Measurements from ENCODE around the gene PDIA4.

PDIA4 gene

DNA sequence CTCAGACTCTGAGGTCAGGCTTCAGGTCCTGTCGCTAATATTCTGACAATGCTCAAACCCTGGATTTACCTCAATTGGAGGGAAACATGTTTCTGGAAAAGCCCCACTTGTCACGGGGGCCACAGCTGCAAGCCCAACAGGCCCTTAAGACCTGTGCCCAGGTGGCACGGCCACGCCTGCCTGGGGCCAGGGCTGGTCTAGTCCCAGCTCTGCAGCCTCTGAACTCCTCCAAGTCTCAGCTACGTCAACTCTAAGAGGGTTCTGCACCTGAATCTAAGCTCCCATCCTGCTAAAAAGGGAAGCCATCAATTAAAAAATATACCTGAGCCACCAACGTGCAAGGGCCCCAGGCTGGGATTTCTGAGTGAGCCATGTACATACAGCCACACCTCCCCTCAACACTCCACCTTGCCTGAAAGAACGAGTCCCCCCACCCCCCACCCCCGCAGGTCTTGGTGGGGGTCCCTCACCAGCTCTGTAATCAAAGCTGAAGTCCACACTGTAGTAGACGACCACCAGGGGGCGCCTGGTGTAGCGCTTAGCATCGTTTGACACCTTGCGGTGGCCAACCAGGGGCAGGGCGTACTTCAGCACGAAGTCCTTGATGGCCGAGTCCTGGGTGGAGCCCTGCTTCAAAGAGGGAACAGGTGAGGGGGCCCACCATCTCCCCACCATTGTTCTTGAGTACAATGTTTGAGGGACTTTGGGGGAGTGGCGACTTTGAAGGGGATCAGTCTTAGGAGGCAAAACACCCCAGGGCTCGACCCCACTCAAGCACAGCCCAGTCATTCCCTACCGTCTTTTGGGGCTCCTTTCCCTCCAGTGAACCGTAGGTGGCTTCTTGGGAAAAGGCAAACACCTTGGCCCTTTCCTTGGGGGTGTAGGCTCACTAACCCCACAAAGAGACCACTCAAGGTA is 22.6 kb downstream of the PDIA4 start:
- Histone ChIP-seq H3K9me3 (ENCODE audit: low read length) (no peaks in the 10 kb centered on the region), H3K4me1 (ENCODE audit: insufficient read depth, low read length) (no peaks in the 10 kb centered on the region), H3K36me3 (ENCODE audit: insufficient read depth, low read length) (peaks cover 79% of the 10 kb centered on the region), H2AFZ (ENCODE audit: low read depth, low read length) (no peak overlapping the region), H3K27me3 (ENCODE audit: insufficient read depth, low read length) (no peaks in the 10 kb centered on the region), H3K4me3 (ENCODE audit: low read length) (no peak overlapping the region)

DNA sequence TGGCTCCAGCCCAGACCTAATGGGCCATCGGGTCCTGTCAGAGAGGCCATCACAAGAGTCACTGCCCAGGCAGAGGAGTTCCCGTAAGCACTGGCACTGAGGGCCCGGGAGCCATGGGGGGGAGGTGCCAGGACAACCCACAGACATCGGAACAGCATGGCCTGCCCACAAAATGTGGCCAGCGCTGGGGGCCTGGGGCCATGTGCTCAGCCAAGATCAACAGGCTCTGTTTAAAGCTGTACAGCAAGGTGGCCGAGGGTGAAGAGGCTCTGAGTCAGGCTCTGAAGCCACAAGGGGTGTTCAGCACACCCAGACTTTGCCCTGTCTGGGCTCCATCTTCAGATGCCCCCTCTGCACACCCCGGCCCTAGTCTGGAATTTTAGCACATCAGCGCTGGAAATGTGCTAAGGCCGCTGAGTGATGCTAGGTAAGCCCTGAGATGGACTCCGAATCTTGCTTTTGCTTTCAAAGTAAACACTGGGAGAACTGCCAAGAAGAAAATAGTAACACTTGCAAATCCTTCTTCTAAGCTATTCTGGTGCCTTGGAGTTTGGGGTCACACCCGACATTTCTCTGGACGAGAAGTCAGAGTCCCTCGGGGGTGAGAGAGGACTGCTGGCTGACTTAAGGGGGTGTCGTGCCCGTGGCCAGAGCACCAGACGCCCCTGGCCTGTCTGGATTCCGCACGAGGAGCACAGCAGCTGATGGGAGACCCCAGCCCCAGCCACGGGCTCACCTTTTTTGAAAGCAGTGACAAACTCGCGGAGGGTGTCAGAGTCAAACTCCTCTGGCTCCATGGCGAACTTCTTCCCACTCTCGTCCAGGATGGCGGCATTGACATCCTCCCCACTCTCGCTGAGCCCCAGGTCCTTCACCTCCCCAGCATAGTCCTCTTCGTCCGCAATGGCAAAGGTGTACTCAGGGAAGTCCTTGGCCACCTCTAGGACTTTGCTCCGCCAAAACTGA is 23.6 kb downstream of the PDIA4 start:
- H3K27me3 ChIP-seq (ENCODE audit: insufficient read depth, low read length), result no peaks in the 10 kb centered on the region
- no peaks in the 10 kb centered on the region for H3K4me1 ChIP-seq (ENCODE audit: insufficient read depth, low read length)
- H3K4me3 ChIP-seq (ENCODE audit: low read length), result no peak overlapping the region
- H3K9me3 ChIP-seq (ENCODE audit: low read length), result no peaks in the 10 kb centered on the region
- H2AFZ ChIP-seq (ENCODE audit: low read depth, low read length), result no peak overlapping the region
- H3K36me3 ChIP-seq (ENCODE audit: insufficient read depth, low read length), result peaks cover 70% of the 10 kb centered on the region

DNA sequence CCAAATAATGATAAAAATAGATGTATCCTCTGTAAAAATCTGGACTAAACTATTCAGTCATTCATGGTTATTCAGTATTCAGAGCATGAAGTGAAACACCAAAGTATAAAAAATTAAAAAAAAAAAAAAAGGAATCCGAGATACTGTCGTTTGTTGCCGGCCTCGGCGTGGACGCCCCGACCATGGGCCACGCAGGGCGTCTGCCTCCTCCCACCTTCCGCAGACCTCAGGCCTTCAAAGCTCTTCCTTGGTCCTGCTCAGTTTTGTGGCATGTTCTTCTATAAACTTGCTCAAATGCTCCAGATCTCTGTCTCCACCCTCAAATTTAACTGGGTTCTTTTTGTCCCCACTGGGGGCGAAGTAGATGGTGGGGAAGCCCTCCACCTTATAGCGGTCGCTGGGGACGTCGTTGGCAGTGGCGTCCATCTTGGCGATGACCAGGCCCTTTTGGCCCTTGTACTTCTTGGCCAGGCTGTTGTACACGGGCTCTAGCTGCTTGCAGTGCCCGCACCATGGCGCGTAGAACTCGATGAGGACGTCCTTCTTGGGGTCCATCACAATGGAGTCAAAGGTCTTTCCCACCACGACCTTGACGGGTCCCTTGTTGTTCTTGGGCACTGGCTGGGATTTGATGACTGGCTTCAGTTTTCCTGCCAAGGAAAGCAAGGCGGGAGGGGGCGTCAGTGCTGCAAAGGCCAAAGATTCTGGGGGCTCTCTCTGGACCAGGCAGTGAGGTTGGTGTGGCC is 24.6 kb downstream of the PDIA4 start:
- Histone ChIP-seq H3K4me3 (ENCODE audit: low read length) (no peak overlapping the region), H3K36me3 (ENCODE audit: insufficient read depth, low read length) (peaks cover 62% of the 10 kb centered on the region)

DNA sequence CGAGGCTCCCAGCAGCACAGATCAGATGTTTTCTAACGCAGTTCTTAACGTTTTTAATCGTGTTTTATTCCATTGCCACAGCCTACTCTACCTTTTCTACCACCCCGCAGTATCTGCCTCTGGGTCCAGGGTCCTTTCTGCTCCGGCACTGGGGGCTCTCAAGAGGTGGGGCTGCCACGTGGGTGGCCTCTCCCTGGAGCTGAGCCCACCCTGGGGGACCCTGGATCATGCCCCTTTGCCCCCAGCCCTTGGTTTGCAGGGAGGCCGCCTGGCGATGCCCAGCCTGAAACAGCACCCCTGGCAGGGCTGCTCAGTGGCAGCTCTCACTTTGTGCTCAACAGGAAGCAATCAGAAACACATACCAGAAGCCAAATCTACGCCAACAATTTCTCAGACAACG is 25.3 kb downstream of the PDIA4 start:
- H3K36me3 ChIP-seq (ENCODE audit: insufficient read depth, low read length), result peaks cover 55% of the 10 kb centered on the region
- H3K4me3 ChIP-seq (ENCODE audit: low read length), result no peak overlapping the region

More for the DNA sequence above, 24.6 kb downstream of the PDIA4 start:
- H3K9me3 ChIP-seq (ENCODE audit: low read length), result no peaks in the 10 kb centered on the region
- H3K27me3 ChIP-seq (ENCODE audit: insufficient read depth, low read length), result no peaks in the 10 kb centered on the region
- no peaks in the 10 kb centered on the region for H3K4me1 ChIP-seq (ENCODE audit: insufficient read depth, low read length)
- H2AFZ ChIP-seq (ENCODE audit: low read depth, low read length), result no peak overlapping the region

DNA sequence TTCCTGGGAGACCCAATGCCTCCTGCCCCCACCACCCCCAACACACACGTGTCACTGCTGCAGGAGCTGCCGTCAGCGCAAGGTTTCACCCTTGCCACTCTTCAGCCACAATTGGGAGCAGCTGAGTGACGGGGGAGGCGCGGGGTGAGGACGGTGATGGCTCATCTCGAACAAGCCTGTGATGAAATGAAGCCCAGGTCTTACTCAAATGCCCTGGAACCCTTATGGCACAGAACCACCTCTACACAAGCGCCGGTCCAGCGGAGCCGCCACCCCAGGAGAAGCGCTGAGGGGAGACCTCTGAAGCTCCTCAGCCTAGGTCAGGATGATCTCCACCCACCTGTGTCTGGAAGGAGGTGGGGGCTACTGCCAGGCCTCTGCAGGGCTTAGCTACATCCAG is 25.7 kb downstream of the PDIA4 start:
- Histone ChIP-seq H3K27me3 (ENCODE audit: insufficient read depth, low read length) (no peaks in the 10 kb centered on the region), H3K4me1 (ENCODE audit: insufficient read depth, low read length) (no peaks in the 10 kb centered on the region), H2AFZ (ENCODE audit: low read depth, low read length) (no peak overlapping the region), H3K4me3 (ENCODE audit: low read length) (no peak overlapping the region), H3K9me3 (ENCODE audit: low read length) (no peaks in the 10 kb centered on the region), H3K36me3 (ENCODE audit: insufficient read depth, low read length) (peaks cover 50% of the 10 kb centered on the region)

More for the DNA sequence above, 25.3 kb downstream of the PDIA4 start:
- Histone ChIP-seq H3K9me3 (ENCODE audit: low read length) (no peaks in the 10 kb centered on the region), H3K4me1 (ENCODE audit: insufficient read depth, low read length) (no peaks in the 10 kb centered on the region), H3K27me3 (ENCODE audit: insufficient read depth, low read length) (no peaks in the 10 kb centered on the region), H2AFZ (ENCODE audit: low read depth, low read length) (no peak overlapping the region)

DNA sequence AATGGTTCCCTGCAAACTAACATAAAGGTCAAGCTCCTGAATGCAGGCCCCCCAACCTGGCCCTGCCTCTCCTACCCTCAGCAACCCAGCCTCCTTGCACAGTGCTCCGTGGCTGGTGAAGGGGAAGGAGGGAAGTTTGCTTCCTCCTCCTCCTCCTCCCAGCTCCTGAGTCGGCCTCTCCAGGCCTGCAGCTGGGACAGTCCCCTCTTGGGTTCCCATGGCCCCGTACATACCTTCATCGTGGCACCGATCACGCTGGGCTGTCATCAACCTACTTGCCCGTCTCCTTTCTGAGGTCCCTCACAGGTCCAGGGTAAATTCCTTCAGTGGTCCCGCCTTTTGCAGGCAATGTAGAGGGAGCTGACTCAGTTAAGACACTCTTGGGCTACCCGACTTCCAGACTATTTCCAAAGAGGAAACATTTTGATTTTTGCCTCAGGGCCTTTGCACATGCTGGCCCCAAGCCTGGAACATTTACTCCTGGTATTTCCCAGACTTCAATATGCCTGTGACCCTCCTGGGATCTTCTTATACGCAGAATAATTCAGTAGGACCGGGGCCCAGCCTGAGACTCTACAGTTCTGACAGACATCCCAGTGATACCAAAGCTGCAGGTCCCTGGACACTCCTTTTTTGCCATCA is 26.8 kb downstream of the PDIA4 start:
- Histone ChIP-seq H3K36me3 (ENCODE audit: insufficient read depth, low read length) (peaks cover 40% of the 10 kb centered on the region), H2AFZ (ENCODE audit: low read depth, low read length) (no peak overlapping the region), H3K9me3 (ENCODE audit: low read length) (no peaks in the 10 kb centered on the region), H3K4me3 (ENCODE audit: low read length) (no peak overlapping the region), H3K4me1 (ENCODE audit: insufficient read depth, low read length) (no peaks in the 10 kb centered on the region), H3K27me3 (ENCODE audit: insufficient read depth, low read length) (no peaks in the 10 kb centered on the region)

DNA sequence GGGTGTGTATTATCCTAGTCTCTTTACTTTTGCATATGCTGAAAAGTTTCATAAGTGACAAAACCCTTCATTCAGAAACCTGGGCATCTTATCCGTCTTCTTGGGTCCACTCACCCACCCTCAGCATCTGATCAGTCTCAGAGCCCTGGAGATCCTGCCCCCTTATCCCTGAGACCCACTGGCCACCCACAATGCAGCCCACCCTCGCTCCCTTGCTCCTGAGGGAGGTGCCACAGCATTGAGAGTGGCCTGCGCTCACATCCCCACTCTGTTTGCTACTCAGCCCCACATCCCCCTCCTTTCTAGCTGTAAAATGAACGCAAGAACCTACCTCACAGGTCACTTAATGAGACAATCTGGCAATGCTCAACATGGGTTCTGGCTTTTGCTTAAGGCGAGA is 27.3 kb downstream of the PDIA4 start:
- H3K27me3 ChIP-seq (ENCODE audit: insufficient read depth, low read length), result no peaks in the 10 kb centered on the region
- no peaks in the 10 kb centered on the region for H3K4me1 ChIP-seq (ENCODE audit: insufficient read depth, low read length)
- peaks cover 34% of the 10 kb centered on the region for H3K36me3 ChIP-seq (ENCODE audit: insufficient read depth, low read length)
- no peaks in the 10 kb centered on the region for H3K9me3 ChIP-seq (ENCODE audit: low read length)
- no peak overlapping the region for H2AFZ ChIP-seq (ENCODE audit: low read depth, low read length)
- no peak overlapping the region for H3K4me3 ChIP-seq (ENCODE audit: low read length)

DNA sequence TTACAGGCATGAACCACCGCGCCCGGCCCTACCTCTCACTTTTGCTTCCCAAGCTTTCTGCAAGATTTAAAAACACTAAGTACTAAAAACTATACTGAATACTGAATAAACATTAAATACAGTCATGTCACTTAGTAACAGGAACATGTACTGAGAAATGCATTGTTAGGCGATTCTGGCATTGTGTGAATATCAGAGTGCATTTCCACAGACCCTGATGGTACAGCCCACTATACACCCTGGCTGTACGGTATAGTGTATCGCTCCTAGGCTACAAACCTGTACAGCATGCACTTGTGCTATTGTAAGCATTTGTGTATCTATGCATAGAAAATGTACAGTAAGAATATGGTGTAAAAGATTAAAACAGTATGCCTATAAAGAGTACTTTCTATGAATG is 29.1 kb downstream of the PDIA4 start:
- Histone ChIP-seq H3K27me3 (ENCODE audit: insufficient read depth, low read length) (no peaks in the 10 kb centered on the region), H3K9me3 (ENCODE audit: low read length) (no peaks in the 10 kb centered on the region), H2AFZ (ENCODE audit: low read depth, low read length) (no peak overlapping the region), H3K36me3 (ENCODE audit: insufficient read depth, low read length) (peaks cover 16% of the 10 kb centered on the region), H3K4me1 (ENCODE audit: insufficient read depth, low read length) (no peaks in the 10 kb centered on the region), H3K4me3 (ENCODE audit: low read length) (no peak overlapping the region)

DNA sequence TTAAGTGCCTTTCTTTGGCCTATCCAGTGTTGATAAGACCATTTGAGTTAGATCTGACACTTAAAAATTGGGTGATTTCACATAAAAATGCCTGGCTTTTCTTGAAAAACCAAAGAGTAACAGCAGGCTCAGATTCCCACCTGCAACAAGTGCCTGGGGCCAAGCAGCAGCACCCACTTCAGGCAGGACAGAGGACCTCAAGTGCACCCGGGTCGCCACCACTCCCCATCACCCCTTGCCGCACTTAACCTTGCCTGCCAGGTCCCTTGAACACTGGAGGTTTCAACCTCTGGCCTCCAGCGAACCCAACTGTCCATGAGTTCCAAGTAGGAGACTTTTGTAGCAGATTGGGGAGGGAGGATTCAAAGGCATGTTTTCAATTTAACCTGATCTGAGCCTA is 30.8 kb downstream of the PDIA4 start:
- Histone ChIP-seq H3K36me3 (ENCODE audit: insufficient read depth, low read length) (peaks cover 2% of the 10 kb centered on the region), H3K27me3 (ENCODE audit: insufficient read depth, low read length) (no peaks in the 10 kb centered on the region), H3K4me1 (ENCODE audit: insufficient read depth, low read length) (no peaks in the 10 kb centered on the region), H3K9me3 (ENCODE audit: low read length) (no peaks in the 10 kb centered on the region), H2AFZ (ENCODE audit: low read depth, low read length) (no peak overlapping the region), H3K4me3 (ENCODE audit: low read length) (no peak overlapping the region)

DNA sequence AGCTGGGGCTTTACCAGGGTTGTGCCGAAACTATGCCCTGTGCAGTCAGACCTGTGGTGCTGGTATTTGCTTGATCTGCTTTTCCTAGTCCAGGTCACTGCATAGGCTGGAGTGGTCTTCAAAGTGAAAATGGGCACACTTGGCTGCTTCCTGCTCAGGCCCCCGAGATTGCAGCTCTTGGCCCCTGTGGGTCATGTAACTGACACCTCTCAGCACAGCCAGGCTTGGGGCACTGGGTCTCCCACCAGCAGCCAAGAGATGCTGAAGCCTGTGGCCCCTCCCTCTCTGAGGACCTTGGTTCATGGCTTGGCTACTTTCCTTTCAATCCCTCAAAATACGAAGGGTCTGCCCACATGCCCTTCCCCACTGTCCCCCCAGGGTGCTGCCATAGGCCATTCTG is 33.7 kb downstream of the PDIA4 start:
- no peaks in the 10 kb centered on the region for H3K36me3 ChIP-seq (ENCODE audit: insufficient read depth, low read length)

DNA sequence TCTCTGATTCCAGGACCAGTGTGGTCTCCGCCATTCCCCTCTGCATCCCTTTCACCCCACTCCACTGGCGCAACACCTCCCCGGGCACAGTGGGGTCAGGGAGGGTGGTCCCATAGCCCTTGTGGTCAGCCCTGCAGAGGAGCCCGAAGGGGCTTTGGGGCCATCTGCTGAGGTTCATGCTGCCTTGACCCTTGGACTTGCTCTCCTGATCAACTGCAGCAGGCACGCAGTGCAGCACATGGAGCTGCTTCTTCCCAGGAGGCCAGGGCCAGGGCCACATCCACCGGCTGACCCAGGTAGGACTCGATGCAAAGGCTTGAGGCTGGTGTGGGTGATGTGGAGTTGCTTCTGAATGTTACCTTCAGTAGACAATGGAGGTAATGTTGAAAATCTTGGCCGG is 35.1 kb downstream of the PDIA4 start:
- no peak overlapping the region for H2AFZ ChIP-seq (ENCODE audit: low read depth, low read length)
- no peak overlapping the region for H3K4me3 ChIP-seq (ENCODE audit: low read length)
- no peaks in the 10 kb centered on the region for H3K9me3 ChIP-seq (ENCODE audit: low read length)
- H3K36me3 ChIP-seq (ENCODE audit: insufficient read depth, low read length), result no peaks in the 10 kb centered on the region
- H3K4me1 ChIP-seq (ENCODE audit: insufficient read depth, low read length), result peaks cover 6% of the 10 kb centered on the region
- H3K27me3 ChIP-seq (ENCODE audit: insufficient read depth, low read length), result no peaks in the 10 kb centered on the region

More for the DNA sequence above, 33.7 kb downstream of the PDIA4 start:
- H3K4me1 ChIP-seq (ENCODE audit: insufficient read depth, low read length), result no peaks in the 10 kb centered on the region
- no peaks in the 10 kb centered on the region for H3K9me3 ChIP-seq (ENCODE audit: low read length)
- H3K4me3 ChIP-seq (ENCODE audit: low read length), result no peak overlapping the region
- no peaks in the 10 kb centered on the region for H3K27me3 ChIP-seq (ENCODE audit: insufficient read depth, low read length)
- H2AFZ ChIP-seq (ENCODE audit: low read depth, low read length), result no peak overlapping the region

DNA sequence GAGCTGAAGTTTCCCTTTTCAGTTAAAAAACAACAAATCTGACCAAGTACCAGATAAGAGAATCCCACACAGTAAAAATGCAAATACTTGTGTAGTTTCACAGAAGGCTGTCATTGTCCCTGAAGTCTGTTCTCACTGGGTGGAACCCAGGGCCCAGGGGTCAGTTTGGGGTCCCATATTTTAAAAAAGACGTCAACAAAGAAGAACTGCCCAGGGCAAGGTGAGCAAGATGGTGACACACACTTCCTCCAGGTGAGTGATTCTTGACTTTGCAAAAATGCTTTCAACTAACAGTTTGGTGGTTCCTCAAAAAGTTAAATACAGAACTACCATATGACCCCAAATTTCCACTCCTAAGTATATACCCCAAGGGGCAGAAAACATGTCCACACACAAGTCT is 36.8 kb downstream of the PDIA4 start:
- Histone ChIP-seq H3K27me3 (ENCODE audit: insufficient read depth, low read length) (no peaks in the 10 kb centered on the region), H3K36me3 (ENCODE audit: insufficient read depth, low read length) (no peaks in the 10 kb centered on the region), H2AFZ (ENCODE audit: low read depth, low read length) (no peak overlapping the region), H3K9me3 (ENCODE audit: low read length) (no peaks in the 10 kb centered on the region), H3K4me3 (ENCODE audit: low read length) (no peak overlapping the region), H3K4me1 (ENCODE audit: insufficient read depth, low read length) (peaks cover 8% of the 10 kb centered on the region)
